Right cardiac atrium (tissue), 5 donors: ENCODE results near the gene FXYD7. TPM values are rescaled to one million over a fixed set of nuclear protein-coding genes. Genes with fewer than 3 reads are reported as not detected.
"Not testable (repeated sequence)": the region's sequence is repeated elsewhere in the genome, so short reads cannot be mapped to it uniquely, and the experiment has no call there.

Experiments
- ATAC-seq, 2 donors: fragments of 200-7000 bp; cut with Tn5 transposase; one replicate each; pipeline versions ENCODE4 v1.8.0 to v1.9.1; 2020; ENCODE audit warnings: moderate library complexity in 2 of 2, mild to moderate bottlenecking in 1 of 2
- DNase-seq, 3 donors: peaks; one replicate each; pipeline ENCODE4 v3.0.0-alpha.2; 2020
- H3K27ac ChIP-seq: one replicate; pipeline ENCODE4 v1.5.1; 2013; ENCODE audit warnings: mild to moderate bottlenecking, low read length, control low read depth, moderate library complexity
- H3K27me3 ChIP-seq: one replicate; pipeline ENCODE4 v1.6.1; 2013; ENCODE audit not compliant: control insufficient read depth, insufficient read depth
- H3K4me1 ChIP-seq: one replicate; pipeline ENCODE4 v1.6.1; 2013; ENCODE audit warnings: low read length; ENCODE audit not compliant: control insufficient read depth, insufficient read depth
- H3K4me3 ChIP-seq: one replicate; pipeline ENCODE4 v1.5.1; 2013; ENCODE audit warnings: low read length, control low read depth
- H3K9me3 ChIP-seq: one replicate; pipeline ENCODE4 v1.6.1; 2013; ENCODE audit warnings: low read length; ENCODE audit not compliant: control insufficient read depth
- whole genome bisulfite sequencing: extraction: QIAGEN DNeasy Blood & Tissue Kit; methylation state at CpG from one replicate; pipeline ENCODE4 v1.1.7; 2013; 5-methylcytosine and 5-hydroxymethylcytosine counted together
- intact Hi-C, 4 donors: fragments of 100-400 bp; cut with DNase I; formaldehyde crosslinking; loops; one replicate each; pipeline versions ENCODE4 v1.11.0 to v1.14.0; 2022 to 2023
- polyA plus RNA-seq: library from polyadenylated mRNA; stranded (reverse); fragments of 200-250 nt; gene quantifications from one replicate; pipeline ENCODE4 v1.2.3, GENCODE V29; 2013
- total RNA-seq, 4 donors: library from RNA; stranded (reverse); fragmentation: NEBNext Ultra II Directional; extraction: Animal tissue kit (Norgen Biotek cat#: 25700); gene quantifications; one replicate each; pipeline ENCODE4 v1.2.1, GENCODE V29; 2021
- donor health status: healthy with polysubstance abuse.
- donor health status: DM: no; HTN: yes; CAD: no.
- donor health status: DM: no; HTN: no; CAD: no.
- donor health status: DM: no; HTN: yes; CAD: no; lungs with severe emphysema.
- donor health status: DM: yes; HTN: yes; CAD: no.

FXYD7 gene
- total and polyA plus RNA-seq, 5 donors, result 0.25 to 0.40 TPM; not detected in 3

DNA sequence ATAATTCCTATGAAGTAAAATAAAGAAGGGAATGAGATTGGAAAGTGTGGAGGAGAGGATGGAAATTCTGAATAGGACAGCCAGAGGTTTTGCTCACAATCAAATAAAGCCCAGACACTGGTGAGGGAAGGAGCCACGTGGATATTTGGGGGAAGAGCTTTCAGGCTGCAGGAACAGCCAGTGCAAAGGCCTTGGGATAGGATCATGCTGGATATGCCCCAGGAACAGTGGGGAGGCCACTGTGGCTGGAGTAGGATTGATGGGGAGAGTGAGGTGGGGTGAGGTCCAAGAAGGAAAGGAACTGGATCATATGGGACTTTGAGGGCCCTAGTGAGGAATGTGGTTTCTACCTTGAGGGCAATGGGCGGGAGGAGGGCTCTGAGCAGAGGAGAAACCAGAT lies 7.4 kb downstream of the FXYD7 start:
- no peak overlapping the region for H3K27ac ChIP-seq
- no peaks in the 10 kb centered on the region for H3K9me3 ChIP-seq
- no peaks in the 10 kb centered on the region for H3K4me1 ChIP-seq
- intact Hi-C loops, result loop anchor here in 1 of 4 donors (10.0 kb wide), 1 partner anchor 104 kb away; no protein-coding TSS in a partner anchor
- ATAC-seq, result no peak
- H3K4me3 ChIP-seq, result no peak overlapping the region
- 80% methylated on average over 2 of the region's 2 CpGs for WGBS
- no peak for DNase-seq
- no peaks in the 10 kb centered on the region for H3K27me3 ChIP-seq

DNA sequence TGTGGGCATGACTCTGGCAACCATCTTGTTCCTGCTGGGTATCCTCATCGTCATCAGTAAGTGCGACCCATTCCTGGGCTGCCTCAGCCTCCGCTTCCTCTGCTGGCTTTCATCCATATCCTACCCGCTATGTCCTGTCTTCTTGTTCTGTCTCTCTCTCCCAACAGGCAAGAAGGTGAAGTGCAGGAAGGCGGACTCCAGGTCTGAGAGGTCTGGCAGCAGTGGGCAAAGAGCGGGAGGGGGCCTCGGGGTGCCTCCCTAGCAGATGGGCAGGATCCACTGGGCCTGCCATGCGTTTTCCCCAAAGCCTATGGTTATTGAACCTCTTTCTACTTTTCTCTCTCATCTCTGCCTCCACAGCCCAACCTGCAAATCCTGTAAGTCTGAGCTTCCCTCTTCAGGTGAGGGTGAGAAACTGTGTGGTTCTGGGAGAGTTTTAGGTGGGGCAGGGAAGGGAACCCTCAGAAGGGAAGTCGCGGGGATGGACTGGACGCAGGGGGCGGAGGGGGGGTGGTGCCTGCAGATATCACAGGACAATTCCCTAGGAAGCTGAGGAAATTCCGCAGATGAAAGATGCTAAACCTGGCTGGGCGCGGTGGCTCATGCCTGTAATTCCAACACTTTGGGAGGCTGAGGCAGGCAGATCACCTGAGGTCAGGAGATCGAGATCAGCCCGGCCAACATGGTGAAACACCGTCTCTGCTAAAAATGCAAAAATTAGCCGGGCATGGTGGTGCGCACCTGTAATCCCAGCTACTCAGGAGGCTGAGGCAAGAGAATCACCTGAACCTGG lies 8.4 kb downstream of the FXYD7 start:
- WGBS, result 82% methylated on average over 20 of the region's 20 CpGs
- Histone ChIP-seq H3K4me1 (no peaks in the 10 kb centered on the region), H3K9me3 (no peaks in the 10 kb centered on the region), H3K27me3 (no peaks in the 10 kb centered on the region), H3K4me3 (no peak overlapping the region), H3K27ac (no peak overlapping the region)
- DNase-seq (no peak), ATAC-seq (no peak)
- intact Hi-C loops, result loop anchor here in 1 of 4 donors (10.0 kb wide), 1 partner anchor 103 kb away; no protein-coding TSS in a partner anchor

DNA sequence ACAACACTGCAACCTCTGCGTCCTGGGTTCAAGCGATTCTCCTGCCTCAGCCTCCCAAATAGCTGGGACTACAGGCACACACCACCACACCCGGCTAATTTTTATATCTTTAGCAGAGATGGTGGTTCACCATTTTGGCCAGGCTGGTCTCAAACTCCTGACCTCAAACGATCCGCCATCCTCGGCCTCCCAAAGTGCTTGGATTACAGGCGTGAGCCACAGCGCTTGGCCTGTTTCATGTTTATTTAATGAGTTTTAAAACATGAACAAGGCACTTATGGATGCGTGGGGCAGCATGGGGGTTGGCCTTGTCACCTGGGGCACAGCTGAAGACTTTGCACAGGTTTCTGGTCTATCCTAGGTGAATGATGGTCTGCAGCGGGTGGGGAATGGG lies 10.1 kb downstream of the FXYD7 start:
- H3K27me3 ChIP-seq, ATAC-seq, H3K4me1 ChIP-seq, DNase-seq, H3K9me3 ChIP-seq, H3K27ac ChIP-seq, H3K4me3 ChIP-seq: not testable (repeated sequence)
- intact Hi-C loops, result loop anchor here in 1 of 4 donors (10.0 kb wide), 1 partner anchor 102 kb away; no protein-coding TSS in a partner anchor
- 70% methylated on average over 10 of the region's 10 CpGs for WGBS

DNA sequence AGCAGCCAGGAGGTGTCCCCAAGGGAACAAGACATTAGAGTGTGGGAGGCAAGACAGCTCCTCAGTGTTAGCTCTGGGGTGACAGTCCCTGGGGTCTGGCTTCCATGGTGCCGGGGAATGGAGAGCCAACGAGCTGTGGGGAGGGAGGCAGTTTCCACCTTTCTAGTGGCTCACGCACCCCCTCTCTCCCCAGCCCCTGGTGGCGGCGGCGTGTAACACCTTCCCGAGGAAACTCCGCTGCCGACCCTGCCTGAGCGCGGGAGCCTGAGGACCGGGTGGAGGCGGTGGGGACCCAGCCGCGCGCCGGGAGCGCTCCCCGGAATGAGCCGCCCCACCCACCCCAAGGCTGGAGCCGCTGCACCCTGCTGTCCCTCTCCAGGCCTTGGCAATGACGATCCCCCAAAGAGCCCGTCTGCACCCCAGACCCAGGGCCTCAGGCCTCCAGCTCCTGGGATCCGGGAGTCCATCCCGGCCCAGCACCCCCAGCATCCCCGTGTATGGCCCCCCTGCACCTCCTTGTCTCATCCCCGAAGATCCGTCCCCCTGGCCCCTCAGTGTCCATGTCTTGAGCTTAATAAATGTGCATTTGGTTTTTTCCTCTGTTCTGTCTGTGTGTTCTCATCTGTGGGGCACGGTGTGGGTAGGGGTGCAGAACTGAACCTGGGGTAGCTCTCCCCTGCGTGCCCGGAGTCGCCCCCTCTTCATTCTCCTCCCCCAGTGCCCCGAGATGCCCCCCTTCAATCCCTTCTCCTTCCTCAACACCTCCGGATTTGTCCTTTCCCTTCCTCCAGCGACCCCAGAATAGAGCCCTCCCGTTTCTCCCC lies 10.9 kb downstream of the FXYD7 start:
- no peaks in the 10 kb centered on the region for H3K9me3 ChIP-seq
- intact Hi-C loops, result loop anchor here in 1 of 4 donors (10.0 kb wide), 1 partner anchor 101 kb away; no protein-coding TSS in a partner anchor
- H3K27me3 ChIP-seq, result no peaks in the 10 kb centered on the region
- peak; percentile 48 to 76 (median 75) for DNase-seq
- WGBS, result 1% methylated on average over 36 of the region's 36 CpGs
- peak overlapping the region; percentile 76 for H3K4me3 ChIP-seq
- no peak overlapping the region for H3K27ac ChIP-seq
- ATAC-seq, result peak; percentile 35 to 55
- no peaks in the 10 kb centered on the region for H3K4me1 ChIP-seq

DNA sequence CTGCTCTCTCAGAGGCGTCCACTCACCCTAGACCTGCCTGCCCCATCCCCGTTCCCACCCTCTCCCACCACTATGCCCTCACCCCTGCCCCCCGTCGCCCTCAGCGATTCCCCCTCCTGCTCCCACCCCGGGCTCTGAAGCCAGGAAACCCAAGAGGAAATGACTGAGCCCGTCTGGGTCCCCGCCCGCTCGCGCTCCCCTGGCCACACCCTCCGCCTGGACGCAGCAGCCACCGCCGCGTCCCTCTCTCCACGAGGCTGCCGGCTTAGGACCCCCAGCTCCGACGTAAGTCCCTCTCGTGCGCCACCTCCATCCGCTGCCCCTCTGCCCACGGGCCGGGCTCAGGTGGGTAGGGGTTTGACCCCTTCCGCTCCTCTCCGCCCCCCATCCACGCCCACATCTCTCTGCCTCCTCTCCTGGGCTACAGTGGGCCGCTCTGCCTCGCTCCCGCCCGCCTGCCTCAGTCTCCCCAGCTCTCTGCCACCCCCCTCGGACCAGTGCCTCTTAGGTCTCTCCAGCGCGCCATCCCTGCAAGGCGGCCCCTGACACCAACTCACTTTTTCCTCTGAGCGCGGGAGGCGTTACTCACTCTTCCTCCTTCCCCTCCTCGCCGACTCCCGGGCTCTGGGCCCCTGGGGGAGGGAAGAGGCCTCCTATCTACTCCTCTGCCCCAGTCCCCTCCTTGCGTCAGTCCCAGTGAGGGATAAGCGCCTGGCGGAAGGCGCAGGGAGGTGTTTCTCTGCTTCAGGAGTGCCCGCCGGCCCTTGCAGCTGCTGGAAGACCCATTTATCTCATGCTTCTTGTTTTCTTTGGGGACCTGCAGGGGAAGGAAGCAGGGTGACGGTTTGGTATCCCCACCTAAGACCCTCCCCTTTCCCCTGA lies 11.7 kb downstream of the FXYD7 start, which contains the start of gene FXYD5:
Gene FXYD5, plus strand, starts transcription at position 211 of the 882 bp plus-strand sequence. CDS start 816 bp downstream, outside the sequence.
- H3K27ac ChIP-seq, result peak within 1 kb of the TSS; percentile 70
- ATAC-seq, result peak; percentile 91 to 93
- DNase-seq, result peak; percentile 79 to 87 (median 87)
- peak within 1 kb of the TSS; percentile 76 for H3K4me3 ChIP-seq
- intact Hi-C loops, result loop anchor here in 1 of 4 donors (10.0 kb wide), 1 partner anchor 100 kb away; no protein-coding TSS in a partner anchor
- H3K4me1 ChIP-seq, result no peaks in the 10 kb centered on the region
- H3K9me3 ChIP-seq, result no peaks in the 10 kb centered on the region
- H3K27me3 ChIP-seq, result no peaks in the 10 kb centered on the region
- WGBS, result under 1% methylated on average over 49 of the region's 49 CpGs

DNA sequence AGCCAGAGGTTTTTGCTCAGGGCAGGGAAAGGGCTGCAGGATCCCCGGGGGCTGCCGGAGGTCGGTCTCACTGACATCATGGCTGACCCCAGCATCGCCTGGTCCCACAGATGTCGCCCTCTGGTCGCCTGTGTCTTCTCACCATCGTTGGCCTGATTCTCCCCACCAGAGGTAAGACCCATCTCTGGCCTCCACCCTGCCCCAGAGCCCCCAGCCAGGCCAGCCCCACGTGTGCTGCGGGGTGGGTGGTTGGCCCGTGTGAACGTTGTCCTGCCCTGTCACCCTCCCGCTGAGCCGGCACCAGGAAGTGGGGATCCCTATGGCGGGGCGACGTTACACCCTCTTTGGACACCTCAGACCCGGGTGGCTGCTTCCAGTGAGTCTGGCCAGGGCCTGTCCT lies 12.4 kb downstream of the FXYD7 start:
- Histone ChIP-seq H3K4me3 (peak overlapping the region; percentile 76), H3K4me1 (no peaks in the 10 kb centered on the region), H3K9me3 (no peaks in the 10 kb centered on the region), H3K27me3 (no peaks in the 10 kb centered on the region), H3K27ac (no peak overlapping the region)
- intact Hi-C loops, result loop anchor here in 1 of 4 donors (10.0 kb wide), 1 partner anchor 99 kb away; no protein-coding TSS in a partner anchor
- WGBS, result 10% methylated on average over 17 of the region's 17 CpGs
- ATAC-seq (peak; percentile 6 to 17), DNase-seq (peak in 1 of 3 donors; percentile 19)

DNA sequence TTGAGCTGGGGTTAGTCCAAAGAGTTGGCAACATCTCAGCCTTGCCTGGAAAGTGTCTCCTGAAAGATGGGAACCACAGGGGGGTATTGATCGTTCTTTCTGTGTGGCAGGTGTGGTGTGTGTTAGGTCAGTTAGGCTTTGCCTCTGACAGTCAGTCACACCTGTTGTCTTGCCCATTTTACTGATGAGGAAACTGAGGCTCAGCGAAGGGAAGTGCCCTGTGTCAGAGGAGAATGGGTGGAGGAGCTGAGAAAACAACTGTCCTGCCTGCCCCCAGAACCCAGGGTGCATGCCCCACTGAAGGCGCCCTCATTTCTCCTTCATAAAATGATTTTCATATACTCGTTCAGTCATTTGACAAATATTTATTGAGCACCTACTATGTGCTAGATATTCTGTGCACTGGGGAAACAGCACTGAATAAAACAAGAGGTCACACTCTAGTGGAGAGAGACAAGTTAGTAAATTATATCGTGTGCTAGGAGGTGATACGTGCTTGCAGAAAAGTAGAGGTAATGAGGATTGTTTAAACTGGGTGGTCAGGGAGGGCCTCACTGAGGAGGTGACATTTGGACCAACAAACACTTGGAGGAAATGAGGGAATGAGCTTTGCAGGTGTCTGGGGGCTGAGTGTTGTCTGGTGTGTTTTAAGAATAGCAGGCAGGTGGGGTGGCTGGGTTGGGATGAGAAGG lies 13.1 kb downstream of the FXYD7 start:
- H3K27ac ChIP-seq, result no peak overlapping the region
- H3K4me3 ChIP-seq, result no peak overlapping the region
- ATAC-seq (no peak), DNase-seq (no peak)
- H3K9me3 ChIP-seq, result no peaks in the 10 kb centered on the region
- H3K27me3 ChIP-seq, result no peaks in the 10 kb centered on the region
- H3K4me1 ChIP-seq, result no peaks in the 10 kb centered on the region
- 89% methylated on average over 6 of the region's 6 CpGs for WGBS
- intact Hi-C loops, result loop anchor here in 1 of 4 donors (10.0 kb wide), 1 partner anchor 99 kb away; no protein-coding TSS in a partner anchor

DNA sequence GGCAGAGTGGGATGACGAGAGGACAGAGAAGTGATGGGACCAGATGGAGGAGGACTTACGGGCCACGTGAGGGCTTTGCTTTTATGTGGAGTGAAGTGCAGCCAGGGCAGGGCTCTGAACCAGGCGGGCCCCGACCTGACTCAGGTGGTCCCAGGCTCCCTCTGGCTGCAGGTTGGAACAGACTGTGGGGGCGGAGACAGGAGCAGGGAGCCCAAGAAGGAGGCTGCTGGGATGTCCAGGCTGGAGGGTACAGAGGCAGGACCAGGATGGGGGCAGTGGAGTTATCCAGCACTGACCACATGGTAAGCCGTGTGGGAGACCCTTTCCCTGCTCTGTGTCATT lies 13.6 kb downstream of the FXYD7 start:
- no peak overlapping the region for H3K4me3 ChIP-seq
- no peak for ATAC-seq
- intact Hi-C loops, result loop anchor here in 1 of 4 donors (10.0 kb wide), 1 partner anchor 98 kb away; no protein-coding TSS in a partner anchor

GRCh38 chr19:35157431-35157830 lies 14.4 kb downstream of the FXYD7 start:
- H3K4me1 ChIP-seq, result no peaks in the 10 kb centered on the region
- WGBS, result 96% methylated on average over 4 of the region's 4 CpGs
- H3K27me3 ChIP-seq, result no peaks in the 10 kb centered on the region
- no peak overlapping the region for H3K27ac ChIP-seq
- ATAC-seq (no peak), DNase-seq (no peak)
- peaks cover 1% of the 10 kb centered on the region for H3K9me3 ChIP-seq
- intact Hi-C loops, result loop anchor here in 1 of 4 donors (10.0 kb wide), 1 partner anchor 97 kb away; no protein-coding TSS in a partner anchor
- H3K4me3 ChIP-seq, result no peak overlapping the region

More for the DNA sequence above, 13.6 kb downstream of the FXYD7 start:
- no peaks in the 10 kb centered on the region for H3K9me3 ChIP-seq
- DNase-seq, result no peak
- no peak overlapping the region for H3K27ac ChIP-seq
- no peaks in the 10 kb centered on the region for H3K27me3 ChIP-seq
- no peaks in the 10 kb centered on the region for H3K4me1 ChIP-seq
- WGBS, result 84% methylated on average over 7 of the region's 7 CpGs
